Natural killer cell (primary cell): ENCODE data around the gene SPPL2C. TPM values are rescaled to one million over a fixed set of nuclear protein-coding genes. Genes with fewer than 3 reads are reported as not detected.

Source experiments
- ATAC-seq, 3 donors: fragments of 150-1000 bp in 2 of 3; fragments of 200-7000 bp in 1 of 3; cut with Tn5 transposase; 1 replicate in 1 of 3; 2 replicates in 2 of 3; pipeline ENCODE4 v1.10.0; 2021; ENCODE audit warnings: mild to moderate bottlenecking in 2 of 3, moderate library complexity in 2 of 3
- DNase-seq, 2 donors: peaks; one replicate each; pipeline versions ENCODE4 v3.0.0 to v3.0.0-alpha.2; 2013 to 2021; ENCODE audit warnings: mixed read lengths in 1 of 2
- H3K27ac ChIP-seq: one replicate; pipeline ENCODE4 v1.5.1; 2013; ENCODE audit warnings: mild to moderate bottlenecking, low read length
- H3K27me3 ChIP-seq: one replicate; pipeline ENCODE4 v1.6.1; 2013; ENCODE audit warnings: low read length; ENCODE audit not compliant: control insufficient read depth, insufficient read depth
- H3K36me3 ChIP-seq: one replicate; pipeline ENCODE4 v1.6.1; 2013; ENCODE audit warnings: low read length; ENCODE audit not compliant: control insufficient read depth, insufficient read depth
- H3K4me1 ChIP-seq: one replicate; pipeline ENCODE4 v1.6.1; 2013; ENCODE audit warnings: low read length; ENCODE audit not compliant: control insufficient read depth, insufficient read depth
- H3K4me3 ChIP-seq: one replicate; pipeline ENCODE4 v1.5.1; 2013; ENCODE audit warnings: low read length
- H3K9me3 ChIP-seq: one replicate; pipeline ENCODE4 v1.6.1; 2013; ENCODE audit warnings: low read length; ENCODE audit not compliant: control insufficient read depth, insufficient read depth
- H3K27ac Mint-ChIP-seq, 2 donors: one replicate each; pipeline ENCODE4 v1.8.0; 2022; ENCODE audit warnings: mild to moderate bottlenecking in 2 of 2, mixed read lengths in 2 of 2, moderate library complexity in 1 of 2
- H3K27me3 Mint-ChIP-seq, 2 donors: one replicate each; pipeline ENCODE4 v1.8.0; 2022; ENCODE audit warnings: low read depth in 2 of 2, mixed read lengths in 2 of 2
- H3K36me3 Mint-ChIP-seq: one replicate; pipeline ENCODE4 v1.8.0; 2022; ENCODE audit warnings: mixed read lengths
- H3K4me1 Mint-ChIP-seq, 2 donors: one replicate each; pipeline ENCODE4 v1.8.0; 2022; ENCODE audit warnings: mixed read lengths in 2 of 2
- H3K4me3 Mint-ChIP-seq: one replicate; pipeline ENCODE4 v1.8.0; 2022; ENCODE audit warnings: mild to moderate bottlenecking, moderate library complexity, mixed read lengths
- H3K9me3 Mint-ChIP-seq, 2 donors: one replicate each; pipeline ENCODE4 v1.8.0; 2022; ENCODE audit warnings: mixed read lengths in 2 of 2
- WGBS: methylation state at CpG from one replicate; pipeline ENCODE4 v1.1.7; 2013; ENCODE audit warnings: missing lambda C conversion rate; ENCODE audit not compliant: insufficient coverage; 5-methylcytosine and 5-hydroxymethylcytosine counted together
- intact Hi-C: fragments of 100-400 bp; cut with micrococcal nuclease; formaldehyde crosslinking; loops from one replicate; pipeline ENCODE4 v1.14.2; 2022
- total RNA-seq, 4 donors: library from RNA; stranded (reverse); fragments of 120-200 nt in 1 of 4; gene quantifications; one replicate each; pipeline versions ENCODE4 v1.2.3 to v1.2.4, GENCODE V29; 2013 to 2022
- TF ChIP-seq, protein P1 (sequence below): fragments of 200-600 bp; IDR thresholded peaks from one replicate; pipeline ENCODE4 v1.8.0; 2022; ENCODE audit warnings: antibody characterized with exemption

Gene SPPL2C
- total RNA-seq, 3 donors from 2014 or later (not counting 1 experiment from before 2014, with no cell fraction given) = not detected

DNA sequence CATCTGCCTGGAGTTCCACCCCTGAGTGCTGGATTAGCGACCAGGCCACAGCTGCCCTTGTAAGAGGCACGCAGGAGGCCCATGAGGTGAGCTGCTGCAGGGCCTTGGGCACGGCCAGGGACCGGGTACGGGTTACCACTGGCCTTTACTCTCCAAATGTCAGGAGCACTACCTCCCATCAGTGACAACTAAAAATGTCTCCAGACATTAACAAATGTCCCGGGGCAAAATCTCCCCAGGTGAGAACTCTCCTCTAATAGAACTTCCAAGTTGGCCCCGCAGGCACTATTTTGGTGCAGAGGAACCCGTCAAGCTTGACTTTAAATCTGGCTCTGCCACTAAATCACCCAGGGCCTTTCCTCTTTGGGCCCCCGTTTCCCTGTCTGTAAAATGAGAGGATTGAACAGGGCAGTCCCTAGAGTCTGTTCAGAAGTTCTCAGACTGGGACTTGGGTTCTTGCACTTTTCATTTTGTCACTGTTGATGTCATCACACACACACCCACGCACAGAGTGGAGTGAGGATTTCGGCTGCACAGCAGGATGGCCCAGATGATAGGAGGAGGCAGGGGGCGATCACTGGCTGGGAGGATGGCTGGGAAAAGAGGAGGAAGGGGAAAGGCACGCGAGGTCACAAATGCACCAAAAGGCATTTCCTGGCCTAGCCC is 25.1 kb downstream of the SPPL2C start:
- Mint-ChIP-seq H3K4me3 (no peak overlapping the region), H3K9me3 (no peaks in the 10 kb centered on the region), H3K27ac (no peak overlapping the region), H3K27me3 (peaks cover 9 to 33% of the 10 kb centered on the region in 2 donors), H3K36me3 (no peaks in the 10 kb centered on the region), H3K4me1 (peaks cover 0 to 4% of the 10 kb centered on the region in 2 donors)
- ATAC-seq = no peak
- TF ChIP-seq, protein P1, sequence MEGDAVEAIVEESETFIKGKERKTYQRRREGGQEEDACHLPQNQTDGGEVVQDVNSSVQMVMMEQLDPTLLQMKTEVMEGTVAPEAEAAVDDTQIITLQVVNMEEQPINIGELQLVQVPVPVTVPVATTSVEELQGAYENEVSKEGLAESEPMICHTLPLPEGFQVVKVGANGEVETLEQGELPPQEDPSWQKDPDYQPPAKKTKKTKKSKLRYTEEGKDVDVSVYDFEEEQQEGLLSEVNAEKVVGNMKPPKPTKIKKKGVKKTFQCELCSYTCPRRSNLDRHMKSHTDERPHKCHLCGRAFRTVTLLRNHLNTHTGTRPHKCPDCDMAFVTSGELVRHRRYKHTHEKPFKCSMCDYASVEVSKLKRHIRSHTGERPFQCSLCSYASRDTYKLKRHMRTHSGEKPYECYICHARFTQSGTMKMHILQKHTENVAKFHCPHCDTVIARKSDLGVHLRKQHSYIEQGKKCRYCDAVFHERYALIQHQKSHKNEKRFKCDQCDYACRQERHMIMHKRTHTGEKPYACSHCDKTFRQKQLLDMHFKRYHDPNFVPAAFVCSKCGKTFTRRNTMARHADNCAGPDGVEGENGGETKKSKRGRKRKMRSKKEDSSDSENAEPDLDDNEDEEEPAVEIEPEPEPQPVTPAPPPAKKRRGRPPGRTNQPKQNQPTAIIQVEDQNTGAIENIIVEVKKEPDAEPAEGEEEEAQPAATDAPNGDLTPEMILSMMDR = no peak
- H3K27me3 ChIP-seq = no peaks in the 10 kb centered on the region
- H3K27ac ChIP-seq = no peak overlapping the region
- intact Hi-C loops = no loop called here
- WGBS = 82% methylated on average over 14 of the region's 14 CpGs
- no peaks in the 10 kb centered on the region for H3K9me3 ChIP-seq
- DNase-seq = no peak
- H3K4me1 ChIP-seq = no peaks in the 10 kb centered on the region
- no peaks in the 10 kb centered on the region for H3K36me3 ChIP-seq
- no peak overlapping the region for H3K4me3 ChIP-seq

DNA sequence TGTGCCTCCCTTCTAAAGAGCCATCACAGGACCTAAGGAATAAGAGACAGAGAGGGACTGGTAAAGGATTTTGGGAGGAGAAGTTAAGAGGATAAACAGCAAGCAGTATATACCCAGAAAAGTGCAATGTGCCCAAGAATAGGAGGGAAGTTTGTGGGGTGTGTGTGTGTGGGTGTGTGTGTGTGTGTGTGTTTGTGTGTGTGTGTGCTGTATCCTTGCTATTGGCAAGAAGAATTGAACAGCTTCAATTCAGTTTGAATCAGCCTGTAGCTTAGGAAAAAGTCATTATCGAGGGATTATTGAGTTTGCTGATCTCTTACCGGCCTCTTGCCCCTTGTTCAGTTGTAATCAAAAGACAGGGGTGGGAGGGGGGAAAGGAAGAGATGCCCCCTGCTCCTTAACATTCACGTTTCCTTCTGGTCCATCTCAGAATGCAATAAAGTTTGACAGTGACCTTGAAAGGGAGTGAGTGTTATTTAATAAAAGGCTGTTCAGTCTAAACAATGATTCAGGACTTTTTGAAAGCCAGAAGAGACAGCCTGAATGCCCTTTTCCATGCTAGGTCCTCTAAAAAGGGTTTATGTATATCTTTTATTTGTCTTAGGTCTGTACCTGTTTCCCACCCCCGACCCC is 25.8 kb downstream of the SPPL2C start:
- H3K27ac Mint-ChIP-seq = no peak overlapping the region
- peaks cover 0 to 4% of the 10 kb centered on the region in 2 donors for H3K4me1 Mint-ChIP-seq
- Histone ChIP-seq H3K27ac (no peak overlapping the region), H3K36me3 (no peaks in the 10 kb centered on the region), H3K4me1 (no peaks in the 10 kb centered on the region), H3K4me3 (no peak overlapping the region), H3K27me3 (no peaks in the 10 kb centered on the region), H3K9me3 (no peaks in the 10 kb centered on the region)
- intact Hi-C loops = no loop called here
- H3K4me3 Mint-ChIP-seq = no peak overlapping the region
- H3K27me3 Mint-ChIP-seq = peaks cover 3 to 26% of the 10 kb centered on the region in 2 donors
- DNase-seq (no peak), ATAC-seq (no peak)
- WGBS = 78% methylated on average over 3 of the region's 4 CpGs
- TF ChIP-seq, protein P1 = no peak
- H3K9me3 Mint-ChIP-seq = no peaks in the 10 kb centered on the region
- no peaks in the 10 kb centered on the region for H3K36me3 Mint-ChIP-seq

DNA sequence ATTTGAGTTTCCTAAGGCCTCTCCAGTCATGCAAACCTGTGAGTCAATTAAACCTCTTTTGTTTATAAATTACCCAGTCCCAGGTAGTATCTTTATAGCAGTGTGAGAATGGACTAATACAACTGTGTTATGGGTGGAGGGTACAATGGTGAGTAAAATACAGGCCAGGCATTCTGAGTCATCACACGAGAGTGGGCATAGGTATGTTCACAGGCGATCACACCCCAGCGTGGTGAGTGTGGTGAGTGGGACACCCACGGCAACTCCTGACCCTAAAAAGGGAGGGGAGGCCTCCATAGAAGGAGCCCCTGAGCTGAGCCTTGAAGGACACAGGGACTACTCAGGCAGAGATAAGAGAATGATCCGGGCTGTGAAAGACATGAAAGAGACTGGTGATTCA is 27.0 kb downstream of the SPPL2C start:
- Histone ChIP-seq H3K27me3 (no peaks in the 10 kb centered on the region), H3K36me3 (no peaks in the 10 kb centered on the region), H3K27ac (no peak overlapping the region), H3K4me1 (no peaks in the 10 kb centered on the region), H3K4me3 (no peak overlapping the region), H3K9me3 (no peaks in the 10 kb centered on the region)
- Mint-ChIP-seq H3K27ac (no peak overlapping the region), H3K4me3 (no peak overlapping the region), H3K9me3 (no peaks in the 10 kb centered on the region), H3K27me3 (peaks cover 3 to 19% of the 10 kb centered on the region in 2 donors), H3K4me1 (peaks cover 0 to 4% of the 10 kb centered on the region in 2 donors), H3K36me3 (no peaks in the 10 kb centered on the region)
- TF ChIP-seq, protein P1 = no peak
- ATAC-seq (no peak), DNase-seq (no peak)
- intact Hi-C loops = no loop called here
- WGBS = 75% methylated on average over 5 of the region's 5 CpGs
